Measurements from ENCODE around the gene SEMA3A. TPM values are rescaled to one million over a fixed set of nuclear protein-coding genes. Genes with fewer than 3 reads are reported as not detected.
"Not testable (repeated sequence)": the region's sequence is repeated elsewhere in the genome, so short reads cannot be mapped to it uniquely, and the experiment has no call there.

SEMA3A gene
- total RNA-seq, 1 donor from 2014 or later, result 0.75 TPM

- Histone ChIP-seq H3K27me3 (no peaks in the 10 kb centered on the region), H3K4me1 (no peaks in the 10 kb centered on the region), H3K36me3 (no peaks in the 10 kb centered on the region), H3K27ac (no peak overlapping the region), H3K9me3 (no peaks in the 10 kb centered on the region), H3K4me3 (no peak overlapping the region)
- intact Hi-C loops (cut with DNase I), result no loop called here
- no peak for TF ChIP-seq CTCF (IDR thresholded peaks at IDR 0.05)
- no peak for DNase-seq (ENCODE audit: low spot score in 2 of 2)
These were observed 138.5 kb downstream of the SEMA3A start for GRCh38 chr7:84055904-84056605.

DNA sequence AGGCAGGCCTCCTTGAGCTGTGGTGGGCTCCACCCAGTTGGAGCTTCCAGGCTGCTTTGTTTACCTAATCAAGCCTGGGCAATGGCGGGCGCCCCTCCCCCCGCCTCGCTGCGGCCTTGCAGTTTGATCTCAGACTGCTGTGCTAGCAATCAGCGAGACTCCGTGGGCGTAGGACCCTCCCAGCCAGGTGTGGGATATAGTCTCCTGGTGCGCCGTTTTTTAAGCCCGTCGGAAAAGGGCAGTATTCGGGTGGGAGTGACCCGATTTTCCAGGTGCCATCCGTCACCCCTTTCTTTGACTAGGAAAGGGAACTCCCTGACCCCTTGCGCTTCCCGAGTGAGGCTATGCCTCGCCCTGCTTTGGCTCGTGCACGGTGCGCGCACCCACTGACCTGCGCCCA lies 139.4 kb downstream of the SEMA3A start:
- H3K36me3 ChIP-seq; H3K27ac ChIP-seq; H3K9me3 ChIP-seq; H3K4me3 ChIP-seq; H3K4me1 ChIP-seq; DNase-seq (ENCODE audit: low spot score in 2 of 2); H3K27me3 ChIP-seq; intact Hi-C loops (cut with DNase I): not testable (repeated sequence)

- Histone ChIP-seq H3K9me3 (no peaks in the 10 kb centered on the region), H3K4me1 (no peaks in the 10 kb centered on the region), H3K27ac (no peak overlapping the region), H3K4me3 (no peak overlapping the region), H3K27me3 (no peaks in the 10 kb centered on the region), H3K36me3 (no peaks in the 10 kb centered on the region)
- no peak for DNase-seq (ENCODE audit: low spot score in 2 of 2)
- intact Hi-C loops (cut with DNase I), result no loop called here
- TF ChIP-seq CTCF (IDR thresholded peaks at IDR 0.05), result no peak
These were observed 145.3 kb downstream of the SEMA3A start for GRCh38 chr7:84049071-84049836.

GRCh38 chr7:84047085-84047484 lies 147.5 kb downstream of the SEMA3A start:
- Histone ChIP-seq H3K27ac (no peak overlapping the region), H3K27me3 (no peaks in the 10 kb centered on the region), H3K36me3 (no peaks in the 10 kb centered on the region), H3K4me1 (no peaks in the 10 kb centered on the region), H3K4me3 (no peak overlapping the region), H3K9me3 (no peaks in the 10 kb centered on the region)
- intact Hi-C loops (cut with DNase I), result no loop called here
- DNase-seq (ENCODE audit: low spot score in 2 of 2), result no peak
- TF ChIP-seq CTCF (IDR thresholded peaks at IDR 0.05), result no peak

DNA sequence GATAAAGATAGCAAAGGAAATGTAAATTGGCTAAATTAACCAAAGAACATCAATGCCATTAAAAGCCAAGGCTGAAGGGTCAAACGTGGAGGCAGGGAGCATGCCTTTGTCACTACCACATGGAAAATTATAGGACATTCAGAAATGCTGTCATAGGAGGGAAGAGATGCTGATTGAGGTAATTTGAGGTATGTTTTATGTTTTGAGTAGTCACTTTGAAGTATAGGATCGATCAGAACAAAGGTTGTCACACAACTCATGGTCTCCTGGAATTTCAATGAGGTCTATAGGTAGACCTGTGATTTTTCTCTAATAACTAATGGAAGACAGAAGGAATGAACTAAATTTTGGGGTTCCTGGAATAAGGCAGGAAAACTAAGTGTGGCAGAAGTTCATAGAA lies 149.8 kb downstream of the SEMA3A start:
- DNase-seq (ENCODE audit: low spot score in 2 of 2), result no peak
- H3K36me3 ChIP-seq, result no peaks in the 10 kb centered on the region
- H3K4me1 ChIP-seq, result no peaks in the 10 kb centered on the region
- no peaks in the 10 kb centered on the region for H3K27me3 ChIP-seq
- no peak overlapping the region for H3K4me3 ChIP-seq
- TF ChIP-seq CTCF (IDR thresholded peaks at IDR 0.05), result no peak
- intact Hi-C loops (cut with DNase I), result no loop called here
- H3K9me3 ChIP-seq, result no peaks in the 10 kb centered on the region
- no peak overlapping the region for H3K27ac ChIP-seq

DNA sequence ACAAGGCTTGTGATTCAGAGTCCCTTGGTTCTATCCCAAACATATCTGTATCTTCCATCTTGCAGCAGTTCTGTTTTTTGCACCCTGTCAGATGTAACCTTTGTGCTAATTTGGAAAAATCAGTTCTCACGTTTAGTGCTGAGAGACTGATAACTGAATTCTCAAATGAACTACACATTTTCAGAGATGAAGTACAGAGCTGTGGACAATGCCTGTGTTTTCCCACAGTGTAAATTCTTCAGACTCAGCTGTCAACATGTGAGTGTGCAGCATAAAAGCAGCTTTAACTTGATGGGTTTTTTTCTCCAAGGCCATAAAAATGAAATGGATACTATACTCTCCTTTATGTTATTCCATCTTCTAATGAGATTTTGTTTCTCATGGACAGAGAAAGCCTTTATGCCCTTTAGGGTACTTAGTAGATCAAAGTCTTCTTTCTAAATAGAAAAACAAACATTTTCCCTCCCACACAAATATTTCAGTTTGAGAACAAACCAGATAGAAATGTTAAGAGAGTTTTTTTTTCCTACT lies 150.9 kb downstream of the SEMA3A start:
- Histone ChIP-seq H3K4me1 (no peaks in the 10 kb centered on the region), H3K36me3 (no peaks in the 10 kb centered on the region), H3K4me3 (no peak overlapping the region), H3K27me3 (no peaks in the 10 kb centered on the region), H3K27ac (no peak overlapping the region), H3K9me3 (no peaks in the 10 kb centered on the region)
- TF ChIP-seq CTCF (IDR thresholded peaks at IDR 0.05), result no peak
- DNase-seq (ENCODE audit: low spot score in 2 of 2), result no peak
- intact Hi-C loops (cut with DNase I), result no loop called here

All from ascending aorta (tissue), 2 donors.